GM12801 (cell line): ENCODE results near the gene ZNF335.

Experiments used
- CTCF ChIP-seq: IDR thresholded peaks from one replicate; pipeline ENCODE4 v1.5.1; 2011; ENCODE audit warnings: control low read depth; ENCODE audit not compliant: insufficient read length; ENCODE audit errors: extremely low read depth

The ZNF335 gene

GRCh38 chr20:45935416-45936046 is 36.5 kb downstream of the ZNF335 start:
- no peak for TF ChIP-seq CTCF

DNA sequence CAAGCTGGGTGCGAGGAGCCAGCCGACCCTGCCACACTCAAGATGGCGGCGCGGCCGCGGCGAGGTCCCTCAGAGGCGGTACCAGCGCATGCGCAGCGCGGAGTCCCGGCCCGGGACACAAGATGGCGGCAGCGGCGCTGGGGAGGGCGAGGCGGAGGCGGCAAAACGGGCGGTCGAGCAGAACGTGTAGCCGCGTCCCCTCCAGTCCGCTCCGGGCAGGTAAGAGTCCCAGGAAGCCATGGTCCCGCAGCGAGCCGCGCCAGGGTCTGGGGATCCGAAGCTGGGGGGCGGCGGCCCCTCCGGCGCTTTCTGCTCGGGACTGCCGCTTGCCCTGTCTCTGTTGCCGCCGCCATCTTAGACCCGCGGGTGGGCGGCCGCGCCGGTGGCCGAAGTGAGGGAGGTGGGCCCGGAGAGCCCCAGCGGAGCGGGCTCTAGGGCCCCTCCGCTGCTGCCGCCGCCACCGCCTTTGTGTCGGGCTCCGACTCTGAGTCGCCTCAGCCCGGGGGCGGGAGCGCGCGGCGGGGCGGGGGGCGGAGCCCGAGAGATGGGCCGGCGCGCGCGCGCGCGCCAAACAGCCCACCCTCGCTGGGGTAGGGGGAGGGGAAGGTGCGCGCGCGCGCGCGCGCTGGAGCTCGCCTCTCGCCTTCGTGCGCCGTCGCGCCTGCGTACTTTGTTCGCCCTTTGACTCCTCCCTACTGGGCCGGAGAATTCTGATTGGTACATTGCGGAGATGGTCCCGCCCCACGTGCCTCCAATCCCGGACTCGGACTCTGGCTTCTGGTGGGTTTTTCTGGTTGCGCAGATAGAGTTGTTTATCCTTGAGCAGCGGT is 37.2 kb downstream of the ZNF335 start, which contains the start of gene PCIF1:
PCIF1 (plus strand) TSS at position 98 of the 830 bp plus-strand sequence. CDS start 4,317 bp downstream, outside the sequence.
- TF ChIP-seq CTCF = no peak

DNA sequence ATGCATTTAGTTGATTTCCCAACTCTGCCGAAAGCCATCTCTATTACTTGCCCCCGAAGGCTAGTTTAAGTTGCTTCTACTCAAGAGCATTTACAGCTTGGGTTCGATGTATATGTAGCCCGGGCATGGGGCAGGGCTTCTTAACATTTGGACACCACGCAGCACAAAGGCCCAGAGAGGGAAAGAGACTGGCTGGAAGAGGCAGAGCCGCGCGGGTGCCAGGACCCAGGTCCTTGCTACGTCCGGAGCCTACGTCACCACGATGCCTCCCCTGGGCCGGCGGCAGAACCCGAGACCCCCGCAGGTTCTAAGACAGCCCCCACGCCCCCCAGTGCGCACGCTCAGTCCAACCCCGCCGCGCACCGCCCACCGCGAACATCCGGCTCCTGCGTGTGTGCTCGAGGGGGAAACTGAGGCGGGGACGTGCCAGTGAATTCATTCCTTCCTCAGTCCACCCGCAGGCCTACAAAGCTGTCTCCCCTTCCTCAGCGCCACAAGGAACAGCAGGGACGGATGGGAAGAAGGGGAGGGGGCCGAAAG is 37.9 kb downstream of the ZNF335 start:
- no peak for TF ChIP-seq CTCF

DNA sequence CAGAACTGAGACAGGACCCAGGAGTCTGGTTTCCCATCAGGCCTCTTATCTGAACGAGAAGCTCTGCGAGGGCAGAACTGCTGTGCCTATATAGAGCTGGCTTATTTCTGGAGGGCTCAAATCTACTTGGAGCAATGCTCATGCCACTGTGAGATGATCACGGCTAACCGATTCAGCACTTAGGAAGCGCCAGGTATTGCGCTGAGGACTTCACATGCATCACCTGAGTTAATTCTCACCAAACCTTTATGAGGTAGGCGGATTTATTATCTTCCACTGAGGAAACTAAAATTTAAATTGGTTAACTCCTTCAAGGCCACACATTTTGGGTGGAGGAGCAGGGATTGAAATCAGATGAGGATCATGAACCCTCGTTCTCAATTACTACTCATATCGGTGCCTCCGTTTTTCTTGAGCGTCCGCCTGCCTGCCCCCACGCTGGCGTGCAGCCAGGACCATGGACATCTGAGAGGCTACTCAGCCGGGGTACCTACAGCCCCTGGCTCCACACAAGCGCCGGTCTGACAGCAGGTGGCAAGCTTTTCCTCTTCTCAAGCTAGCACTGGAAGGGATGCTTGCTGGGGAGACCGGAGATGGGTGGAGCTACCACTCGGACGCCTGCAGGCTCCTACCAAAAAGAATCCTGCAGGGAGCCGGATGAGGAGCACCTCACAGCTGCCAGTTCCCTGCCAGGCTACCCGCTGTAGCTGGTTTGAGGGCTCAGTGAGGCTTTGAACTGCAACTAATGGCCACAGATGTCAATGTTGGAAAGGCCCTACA is 38.5 kb downstream of the ZNF335 start:
- no peak for TF ChIP-seq CTCF

DNA sequence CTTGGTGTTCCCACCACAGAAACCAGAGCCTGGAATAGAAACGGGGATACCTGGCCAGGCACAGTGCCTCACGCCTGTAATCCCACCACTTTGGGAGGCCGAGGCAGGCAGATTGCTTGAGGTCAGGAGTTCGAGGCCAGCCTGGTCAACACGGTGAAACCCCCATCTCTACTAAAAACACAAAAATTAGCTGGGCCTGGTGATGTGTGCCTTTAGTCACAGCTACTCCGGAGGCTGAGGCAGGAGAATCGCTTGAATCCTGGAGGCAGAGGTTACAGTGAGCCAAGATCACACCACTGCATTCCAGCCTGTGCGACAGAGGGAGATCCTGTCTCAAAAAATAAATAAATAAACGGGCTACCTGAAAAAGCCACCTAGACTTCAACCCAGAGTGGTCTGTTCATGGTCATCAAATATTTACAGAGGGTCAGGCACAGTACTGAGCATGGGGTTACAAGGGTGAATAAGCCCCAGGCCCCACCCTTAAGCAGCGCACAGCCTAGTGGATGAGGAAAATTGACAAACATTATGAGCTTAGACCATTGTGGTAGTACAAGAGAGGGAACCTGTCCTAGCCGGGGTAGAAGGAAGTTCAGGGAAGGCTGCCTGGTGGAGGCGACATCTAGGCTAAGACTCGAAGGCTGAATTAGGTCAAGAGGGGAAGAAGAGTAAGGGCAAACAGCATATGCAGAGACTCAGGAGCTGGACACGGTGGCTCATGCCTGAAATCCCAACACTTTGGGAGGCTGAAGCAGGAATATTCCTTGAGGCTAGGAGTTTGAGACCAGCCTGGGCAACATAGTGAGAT is 44.7 kb downstream of the ZNF335 start:
- no peak for TF ChIP-seq CTCF

- TF ChIP-seq CTCF = no peak
Observed at GRCh38 chr20:45926731-45927070, 45.3 kb downstream of the ZNF335 start.
